HEK293 (cell line): ENCODE results near the gene PPDPF.

Source experiments
- CTCF ChIA-PET: fragments of 350-600 bp; formaldehyde crosslinking; extraction: SDS; loops from one replicate; lab custom pipeline; 2021; ENCODE audit warnings: antibody characterized with exemption; lab: Yijun Ruan, JAX
- POLR2A ChIA-PET: fragments of 300-600 bp; formaldehyde crosslinking; extraction: SDS; loops from one replicate; lab custom pipeline; 2020; ENCODE audit warnings: antibody characterized with exemption, inconsistent platforms; lab: Yijun Ruan, JAX
- H3K27ac ChIP-seq: fragments of 200-500 bp; sonication (Bioruptor generic); 2 replicates; pipeline ENCODE4 v1.5.1; 2014; ENCODE audit warnings: low read depth, low read length, control low read depth, inconsistent platforms; ENCODE audit errors: extremely low read depth
- H3K36me3 ChIP-seq, 2 experiments: fragments of 200-500 bp in 1 of 2; sonication (Bioruptor generic) in 1 of 2; 1 replicate in 1 of 2; 2 replicates in 1 of 2; pipeline ENCODE4 v1.5.1; 2014 to 2017; ENCODE audit warnings: inconsistent platforms in 2 of 2, low read length in 2 of 2; ENCODE audit not compliant: control insufficient read depth in 2 of 2, insufficient read depth in 1 of 2
- H3K4me1 ChIP-seq: fragments of 200-500 bp; sonication (Bioruptor generic); 2 replicates; pipeline ENCODE4 v1.5.1; 2014; ENCODE audit warnings: mild to moderate bottlenecking, low read length, inconsistent platforms; ENCODE audit not compliant: control insufficient read depth, insufficient read depth
- H3K4me3 ChIP-seq: 2 replicates; pipeline ENCODE4 v1.5.1; 2011; ENCODE audit warnings: low read depth, mild to moderate bottlenecking, control low read depth, low read length, moderate library complexity
- H3K9me3 ChIP-seq: fragments of 200-500 bp; sonication (Bioruptor generic); 2 replicates; pipeline ENCODE4 v1.5.1; 2014; ENCODE audit warnings: low read depth, low read length, inconsistent platforms; ENCODE audit not compliant: control insufficient read depth, insufficient read depth
- EGR2 ChIP-seq: fragments of 450-650 bp; formaldehyde crosslinking; IDR thresholded peaks from 2 replicates; pipeline ENCODE4 v1.5.1; 2016; ENCODE audit warnings: low read depth, missing biosample characterization, missing genetic modification characterization
- GLIS1 ChIP-seq: fragments of 450-650 bp; formaldehyde crosslinking; IDR thresholded peaks from 2 replicates; pipeline ENCODE4 v1.5.1; 2016; ENCODE audit warnings: missing biosample characterization, missing genetic modification characterization
- GLIS2 ChIP-seq: fragments of 450-650 bp; formaldehyde crosslinking; IDR thresholded peaks from 2 replicates; pipeline ENCODE4 v1.5.1; 2016; ENCODE audit warnings: missing biosample characterization, missing genetic modification characterization
- KLF1 ChIP-seq: fragments of 450-650 bp; formaldehyde crosslinking; IDR thresholded peaks from 2 replicates; pipeline ENCODE4 v1.5.1; 2016; ENCODE audit warnings: missing biosample characterization, missing genetic modification characterization
- SP2 ChIP-seq: fragments of 450-650 bp; formaldehyde crosslinking; IDR thresholded peaks from 2 replicates; pipeline ENCODE4 v1.5.1; 2016; ENCODE audit warnings: missing biosample characterization, missing genetic modification characterization
- YY2 ChIP-seq: fragments of 450-650 bp; formaldehyde crosslinking; IDR thresholded peaks from 2 replicates; pipeline ENCODE4 v1.5.1; 2016; ENCODE audit warnings: missing biosample characterization, missing genetic modification characterization
- ZBTB8A ChIP-seq: fragments of 450-650 bp; formaldehyde crosslinking; IDR thresholded peaks from 2 replicates; pipeline ENCODE4 v1.5.1; 2016; ENCODE audit warnings: missing biosample characterization, missing genetic modification characterization
- ZEB2 ChIP-seq: fragments of 450-650 bp; formaldehyde crosslinking; IDR thresholded peaks from 2 replicates; pipeline ENCODE4 v1.5.1; 2016; ENCODE audit warnings: missing biosample characterization, missing genetic modification characterization
- ZFHX2 ChIP-seq: fragments of 450-650 bp; formaldehyde crosslinking; conservative IDR thresholded peaks from 2 replicates; pipeline ENCODE4 v1.5.1; 2016; ENCODE audit warnings: missing biosample characterization, missing genetic modification characterization
- ZFP69B ChIP-seq: fragments of 450-650 bp; formaldehyde crosslinking; IDR thresholded peaks from 2 replicates; pipeline ENCODE4 v1.5.1; 2016; ENCODE audit warnings: missing biosample characterization, missing genetic modification characterization
- ZIC2 ChIP-seq: fragments of 450-650 bp; formaldehyde crosslinking; IDR thresholded peaks from 2 replicates; pipeline ENCODE4 v1.5.1; 2016; ENCODE audit warnings: missing biosample characterization, missing genetic modification characterization
- ZNF274 ChIP-seq, 2 experiments: fragments of 200-500 bp in 1 of 2; fragments of 450-650 bp in 1 of 2; sonication (Bioruptor generic) in 1 of 2; formaldehyde crosslinking in 1 of 2; IDR thresholded peaks; 2 replicates each; pipeline versions ENCODE4 v1.5.1 to v1.6.1; 2014 to 2016; ENCODE audit warnings: borderline replicate concordance in 1 of 2, inconsistent platforms in 1 of 2, low read length in 1 of 2, missing biosample characterization in 1 of 2, missing genetic modification characterization in 1 of 2
- ZNF292 ChIP-seq: fragments of 450-650 bp; formaldehyde crosslinking; IDR thresholded peaks from 2 replicates; pipeline ENCODE4 v1.5.1; 2016; ENCODE audit warnings: low read depth, missing biosample characterization, missing genetic modification characterization, borderline replicate concordance
- ZNF302 ChIP-seq: fragments of 450-650 bp; formaldehyde crosslinking; IDR thresholded peaks from 2 replicates; pipeline ENCODE4 v1.5.1; 2016; ENCODE audit warnings: missing biosample characterization, missing genetic modification characterization, low read depth
- ZNF341 ChIP-seq: fragments of 450-650 bp; formaldehyde crosslinking; IDR thresholded peaks from 2 replicates; pipeline ENCODE4; 2016; ENCODE audit warnings: low read depth, missing biosample characterization, missing genetic modification characterization
- ZNF423 ChIP-seq: fragments of 450-650 bp; formaldehyde crosslinking; IDR thresholded peaks from 2 replicates; pipeline ENCODE4 v1.5.1; 2016; ENCODE audit warnings: missing biosample characterization, missing genetic modification characterization
- ZNF658 ChIP-seq: fragments of 450-650 bp; formaldehyde crosslinking; IDR thresholded peaks from 2 replicates; pipeline ENCODE4; 2016; ENCODE audit warnings: missing biosample characterization, missing genetic modification characterization
- ZNF768 ChIP-seq: fragments of 450-650 bp; formaldehyde crosslinking; IDR thresholded peaks from 2 replicates; pipeline ENCODE4 v1.5.1; 2018; ENCODE audit warnings: missing biosample characterization, mild to moderate bottlenecking, missing genetic modification characterization
- ZNF791 ChIP-seq: fragments of 450-650 bp; formaldehyde crosslinking; IDR thresholded peaks from 2 replicates; pipeline ENCODE4 v1.5.1; 2016; ENCODE audit warnings: missing biosample characterization, missing genetic modification characterization
- TF ChIP-seq, protein P1 (sequence below): fragments of 450-650 bp; formaldehyde crosslinking; IDR thresholded peaks from 2 replicates; pipeline ENCODE4 v1.5.1; 2016; ENCODE audit warnings: missing biosample characterization, missing genetic modification characterization
- TF ChIP-seq, protein P2 (sequence below): fragments of 450-650 bp; formaldehyde crosslinking; IDR thresholded peaks from 2 replicates; pipeline ENCODE4 v1.5.1; 2016; ENCODE audit warnings: missing biosample characterization, missing genetic modification characterization
- TF ChIP-seq, protein P3 (sequence below): fragments of 450-650 bp; formaldehyde crosslinking; IDR thresholded peaks from 2 replicates; pipeline ENCODE4 v1.5.1; 2016; ENCODE audit warnings: missing biosample characterization, missing genetic modification characterization
- TF ChIP-seq, protein P4 (sequence below): fragments of 450-650 bp; formaldehyde crosslinking; IDR thresholded peaks from 2 replicates; pipeline ENCODE4 v1.5.1; 2016; ENCODE audit warnings: missing biosample characterization, missing genetic modification characterization

The PPDPF gene

DNA sequence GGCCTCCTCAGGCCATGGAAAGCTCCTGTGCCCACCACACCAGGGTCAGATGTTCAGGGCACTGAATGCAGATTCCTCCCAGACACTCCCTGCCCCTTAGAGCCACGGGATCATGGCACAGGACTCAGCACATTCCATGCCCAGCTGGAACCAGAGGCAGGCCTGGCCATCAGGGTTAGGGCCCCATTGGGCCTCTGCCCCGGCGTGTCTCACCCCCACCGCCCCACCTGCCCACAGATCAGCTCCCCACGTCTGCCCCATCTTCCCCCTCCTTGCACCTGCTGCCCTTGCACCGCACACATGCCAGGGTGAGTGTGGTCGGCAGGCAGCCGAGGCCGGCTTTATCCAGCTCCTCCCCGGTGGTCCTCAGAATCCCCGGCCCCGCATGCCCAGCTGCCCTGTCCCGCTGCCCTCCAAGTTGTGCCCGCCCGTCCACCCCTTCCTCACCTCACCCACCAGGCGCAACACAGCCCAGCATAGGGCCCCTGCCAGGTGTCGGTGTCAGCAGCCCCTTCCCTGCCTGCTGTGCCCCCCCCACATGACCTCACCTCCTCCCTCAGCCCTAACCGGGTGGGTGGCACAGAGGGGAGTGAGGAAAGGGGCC, 29.2 kb downstream of the PPDPF start (continued):
- TF ChIP-seq ZIC2 (tag by site-specific recombination) (peak; percentile 30; the same call in 1 of the 2 replicates), ZNF274 (IDR thresholded peaks at IDR 0.05; ENCODE audit: low read length) (no peak), ZNF274 (tag by site-specific recombination; IDR thresholded peaks at IDR 0.05; ENCODE audit: borderline replicate concordance) (no peak), YY2 (no peak)
- TF ChIP-seq, protein P1, sequence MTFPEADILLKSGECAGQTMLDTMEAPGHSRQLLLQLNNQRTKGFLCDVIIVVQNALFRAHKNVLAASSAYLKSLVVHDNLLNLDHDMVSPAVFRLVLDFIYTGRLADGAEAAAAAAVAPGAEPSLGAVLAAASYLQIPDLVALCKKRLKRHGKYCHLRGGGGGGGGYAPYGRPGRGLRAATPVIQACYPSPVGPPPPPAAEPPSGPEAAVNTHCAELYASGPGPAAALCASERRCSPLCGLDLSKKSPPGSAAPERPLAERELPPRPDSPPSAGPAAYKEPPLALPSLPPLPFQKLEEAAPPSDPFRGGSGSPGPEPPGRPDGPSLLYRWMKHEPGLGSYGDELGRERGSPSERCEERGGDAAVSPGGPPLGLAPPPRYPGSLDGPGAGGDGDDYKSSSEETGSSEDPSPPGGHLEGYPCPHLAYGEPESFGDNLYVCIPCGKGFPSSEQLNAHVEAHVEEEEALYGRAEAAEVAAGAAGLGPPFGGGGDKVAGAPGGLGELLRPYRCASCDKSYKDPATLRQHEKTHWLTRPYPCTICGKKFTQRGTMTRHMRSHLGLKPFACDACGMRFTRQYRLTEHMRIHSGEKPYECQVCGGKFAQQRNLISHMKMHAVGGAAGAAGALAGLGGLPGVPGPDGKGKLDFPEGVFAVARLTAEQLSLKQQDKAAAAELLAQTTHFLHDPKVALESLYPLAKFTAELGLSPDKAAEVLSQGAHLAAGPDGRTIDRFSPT (tag by site-specific recombination) = peak; percentile 68; the same call in 1 of the 2 replicates
- TF ChIP-seq, protein P2, sequence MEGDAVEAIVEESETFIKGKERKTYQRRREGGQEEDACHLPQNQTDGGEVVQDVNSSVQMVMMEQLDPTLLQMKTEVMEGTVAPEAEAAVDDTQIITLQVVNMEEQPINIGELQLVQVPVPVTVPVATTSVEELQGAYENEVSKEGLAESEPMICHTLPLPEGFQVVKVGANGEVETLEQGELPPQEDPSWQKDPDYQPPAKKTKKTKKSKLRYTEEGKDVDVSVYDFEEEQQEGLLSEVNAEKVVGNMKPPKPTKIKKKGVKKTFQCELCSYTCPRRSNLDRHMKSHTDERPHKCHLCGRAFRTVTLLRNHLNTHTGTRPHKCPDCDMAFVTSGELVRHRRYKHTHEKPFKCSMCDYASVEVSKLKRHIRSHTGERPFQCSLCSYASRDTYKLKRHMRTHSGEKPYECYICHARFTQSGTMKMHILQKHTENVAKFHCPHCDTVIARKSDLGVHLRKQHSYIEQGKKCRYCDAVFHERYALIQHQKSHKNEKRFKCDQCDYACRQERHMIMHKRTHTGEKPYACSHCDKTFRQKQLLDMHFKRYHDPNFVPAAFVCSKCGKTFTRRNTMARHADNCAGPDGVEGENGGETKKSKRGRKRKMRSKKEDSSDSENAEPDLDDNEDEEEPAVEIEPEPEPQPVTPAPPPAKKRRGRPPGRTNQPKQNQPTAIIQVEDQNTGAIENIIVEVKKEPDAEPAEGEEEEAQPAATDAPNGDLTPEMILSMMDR (tag by site-specific recombination) = no peak

DNA sequence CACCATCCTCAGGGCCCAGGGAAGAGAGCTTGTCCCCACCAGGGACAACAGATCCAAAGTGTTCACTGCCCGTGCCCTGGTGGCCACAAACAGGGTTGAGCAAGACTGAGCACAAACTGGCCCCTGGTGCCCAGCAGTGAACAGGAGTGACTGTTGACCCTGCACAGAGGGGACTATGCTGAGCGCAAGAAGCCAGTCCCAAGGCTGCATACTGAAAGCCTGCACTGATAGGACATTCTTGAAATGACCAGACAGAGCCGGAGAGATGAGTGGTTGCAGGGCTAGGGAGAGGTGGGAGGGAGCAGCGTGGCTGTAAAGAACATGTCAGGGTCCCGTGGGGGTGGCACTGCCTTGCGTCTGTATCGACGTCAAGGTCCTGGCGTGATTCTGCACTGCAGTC, 30.5 kb downstream of the PPDPF start:
- POLR2A ChIA-PET = no interaction called here
- H3K4me1 ChIP-seq = 0 out of 2 replicates have a peak, but pooled peaks cover 2% of the 10 kb centered on the region
- no peak overlapping the region for H3K27ac ChIP-seq
- CTCF ChIA-PET = interaction anchor here (1.1 kb wide), 1 partner anchor 13 kb away, joined by 3 read pairs; no protein-coding TSS in a partner anchor
- no peaks in the 10 kb centered on the region for H3K9me3 ChIP-seq
- no peak for TF ChIP-seq ZNF658
- TF ChIP-seq, protein P1 (tag by site-specific recombination) = 0 out of 2 replicates have a peak, but pooled peaks have one; percentile 12
- H3K36me3 ChIP-seq = no peaks in the 10 kb centered on the region
- H3K4me3 ChIP-seq = no peak overlapping the region

DNA sequence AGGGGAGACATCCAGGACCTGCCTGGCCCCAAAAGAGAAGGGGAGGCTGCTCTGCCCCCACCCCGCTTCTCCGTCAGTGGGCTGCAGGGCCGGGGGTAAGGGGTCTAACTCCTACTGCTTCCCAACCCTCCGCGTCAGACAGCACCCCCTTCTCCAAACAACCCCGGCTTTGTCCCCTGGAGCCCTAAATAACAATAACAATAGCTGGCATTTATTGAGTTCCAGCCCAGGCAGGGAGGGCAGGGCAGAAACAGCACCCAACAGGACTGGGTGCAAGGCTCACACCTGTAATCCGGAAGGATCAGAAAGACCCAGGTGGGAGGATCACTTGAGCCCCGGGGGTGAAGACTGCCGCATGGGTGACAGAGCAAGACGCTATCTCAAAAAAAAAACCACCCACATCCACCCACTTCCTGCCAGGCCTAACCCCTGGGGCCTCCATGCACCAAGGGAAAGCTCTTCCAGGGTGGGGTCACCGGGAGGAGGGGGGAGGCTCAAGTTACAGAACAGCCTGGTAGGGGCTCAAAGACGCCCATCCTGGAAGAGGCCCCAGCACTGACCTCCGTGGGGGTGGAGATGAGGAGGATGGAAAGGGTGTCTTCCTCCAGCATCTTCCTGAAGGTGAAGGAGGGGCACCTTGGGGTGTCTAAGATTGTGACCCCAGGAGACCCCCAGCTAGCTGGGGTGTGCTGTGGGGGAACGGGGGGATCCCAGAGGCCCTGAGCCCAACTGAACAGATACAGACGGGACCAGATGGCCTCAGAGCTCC, 32.1 kb downstream of the PPDPF start:
- no peak overlapping the region for H3K4me3 ChIP-seq
- CTCF ChIA-PET = interaction anchor here (0.6 kb wide), 1 partner anchor 22 kb away, joined by 4 read pairs; no protein-coding TSS in a partner anchor

More for the DNA sequence above, 32.1 kb downstream of the PPDPF start:
- TF ChIP-seq ZNF423 (tag by site-specific recombination) = peak; percentile 56; the same call in 1 of the 2 replicates
- TF ChIP-seq ZNF768 (tag by site-specific recombination) = no peak
- TF ChIP-seq ZNF341 = peak; percentile 99
- no peak for TF ChIP-seq ZNF791
- TF ChIP-seq KLF1 = peak; percentile 94
- TF ChIP-seq, protein P3, sequence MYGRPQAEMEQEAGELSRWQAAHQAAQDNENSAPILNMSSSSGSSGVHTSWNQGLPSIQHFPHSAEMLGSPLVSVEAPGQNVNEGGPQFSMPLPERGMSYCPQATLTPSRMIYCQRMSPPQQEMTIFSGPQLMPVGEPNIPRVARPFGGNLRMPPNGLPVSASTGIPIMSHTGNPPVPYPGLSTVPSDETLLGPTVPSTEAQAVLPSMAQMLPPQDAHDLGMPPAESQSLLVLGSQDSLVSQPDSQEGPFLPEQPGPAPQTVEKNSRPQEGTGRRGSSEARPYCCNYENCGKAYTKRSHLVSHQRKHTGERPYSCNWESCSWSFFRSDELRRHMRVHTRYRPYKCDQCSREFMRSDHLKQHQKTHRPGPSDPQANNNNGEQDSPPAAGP (tag by site-specific recombination) = peak; percentile 72; the same call in 1 of the 2 replicates
- no peak for TF ChIP-seq ZNF292 (tag by site-specific recombination)
- no peak for TF ChIP-seq ZNF302 (tag by site-specific recombination)
- TF ChIP-seq GLIS1 (tag by site-specific recombination) = peak; percentile 83
- 0 out of 2 replicates have a peak, but pooled peaks have one; percentile 53 for TF ChIP-seq ZEB2 (tag by site-specific recombination)
- TF ChIP-seq ZIC2 (tag by site-specific recombination) = peak; percentile 69
- peak; percentile 95 for TF ChIP-seq ZFHX2 (tag by site-specific recombination)
- peak; percentile 68 for TF ChIP-seq GLIS2
- TF ChIP-seq SP2 (tag by site-specific recombination) = peak; percentile 3; the same call in 1 of the 2 replicates
- TF ChIP-seq, protein P4, sequence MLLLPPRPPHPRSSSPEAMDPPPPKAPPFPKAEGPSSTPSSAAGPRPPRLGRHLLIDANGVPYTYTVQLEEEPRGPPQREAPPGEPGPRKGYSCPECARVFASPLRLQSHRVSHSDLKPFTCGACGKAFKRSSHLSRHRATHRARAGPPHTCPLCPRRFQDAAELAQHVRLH (tag by site-specific recombination) = no peak
- TF ChIP-seq EGR2 (tag by site-specific recombination) = peak; percentile 96
- TF ChIP-seq ZBTB8A (tag by site-specific recombination) = peak; percentile 69
- TF ChIP-seq ZFP69B (tag by site-specific recombination) = peak; percentile 38; the same call in 1 of the 2 replicates
- TF ChIP-seq, all 188 proteins: peak for 13
- POLR2A ChIA-PET = interaction anchor here (0.8 to 1.2 kb wide), 4 partner anchors 15 to 106 kb away, joined by 3 to 5 read pairs (median 4); partner anchors contain the start of genes HELZ2, PTK6 and RTEL1
- Histone ChIP-seq H3K4me1 (0 out of 2 replicates have a peak, but pooled peaks cover 2% of the 10 kb centered on the region), H3K27ac (no peak overlapping the region; the same call in 1 of the 2 replicates), H3K36me3 (no peaks in the 10 kb centered on the region), H3K9me3 (no peaks in the 10 kb centered on the region)
